SK-N-SH (cell line): Measurements from ENCODE around the gene GALM. TPM values are rescaled to one million over a fixed set of nuclear protein-coding genes. Genes with fewer than 3 reads are reported as not detected.
"Not testable (repeated sequence)": the region's sequence is repeated elsewhere in the genome, so short reads cannot be mapped to it uniquely, and the experiment has no call there.

Experiments
- CTCF ChIA-PET: fragments of 300-600, 350-600 bp; formaldehyde crosslinking; extraction: SDS; loops from one replicate; lab custom pipeline; 2021; lab: Yijun Ruan, JAX
- POLR2A ChIA-PET: fragments of 350-600 bp; sonication (Branson Sonifier 250); formaldehyde crosslinking; extraction: SDS; loops from one replicate; lab custom pipeline; 2020; ENCODE audit warnings: antibody characterized with exemption, inconsistent platforms; lab: Yijun Ruan, JAX
- DNase-seq: peaks from one replicate; pipeline ENCODE4 v3.0.0; 2012
- H2AFZ ChIP-seq: fragments of 200-600 bp; sonication (generic); 2 replicates; pipeline ENCODE4 v1.8.1; 2016; ENCODE audit warnings: antibody characterized with exemption, mild to moderate bottlenecking, low read depth
- H3F3A ChIP-seq: fragments of 200-600 bp; sonication (generic); replicated peaks from 2 replicates; pipeline ENCODE3; 2016; ENCODE audit warnings: antibody characterized with exemption, mild to moderate bottlenecking; ENCODE audit not compliant: insufficient read depth
- H3K27ac ChIP-seq, 2 experiments: fragments of 200-500 bp in 1 of 2; fragments of 200-600 bp in 1 of 2; sonication (Bioruptor generic) in 1 of 2; sonication (generic), shearing (Covaris generic) in 1 of 2; 2 replicates each; pipeline versions ENCODE4 v1.5.1 to v1.6.1; 2014 to 2016; ENCODE audit warnings: low read depth in 2 of 2, inconsistent platforms in 1 of 2, low read length in 1 of 2, mild to moderate bottlenecking in 1 of 2, mixed read lengths in 1 of 2
- H3K27me3 ChIP-seq: fragments of 200-600 bp; sonication (generic), shearing (Covaris generic); 2 replicates; pipeline ENCODE4 v1.6.1; 2016; ENCODE audit warnings: mixed run types; ENCODE audit not compliant: insufficient read depth
- H3K36me3 ChIP-seq, 2 experiments: fragments of 200-500 bp in 1 of 2; fragments of 200-600 bp in 1 of 2; sonication (Bioruptor generic) in 1 of 2; sonication (generic) in 1 of 2; replicated peaks in 1 of 2; 2 replicates each; pipeline versions ENCODE3 to v1.5.1; 2014 to 2016; ENCODE audit warnings: low read length in 1 of 2, mild to moderate bottlenecking in 1 of 2; ENCODE audit not compliant: insufficient read depth in 2 of 2, control insufficient read depth in 1 of 2
- H3K4me1 ChIP-seq, 2 experiments: fragments of 200-500 bp in 1 of 2; fragments of 200-600 bp in 1 of 2; sonication (Bioruptor generic) in 1 of 2; sonication (generic), shearing (Covaris generic) in 1 of 2; 2 replicates each; pipeline versions ENCODE4 v1.5.1 to v1.6.1; 2014 to 2016; ENCODE audit warnings: low read depth in 1 of 2, low read length in 1 of 2, mixed run types in 1 of 2; ENCODE audit not compliant: insufficient read depth in 2 of 2, control insufficient read depth in 1 of 2
- H3K4me2 ChIP-seq: fragments of 200-600 bp; sonication (generic), shearing (Covaris generic); 2 replicates; pipeline ENCODE4 v1.6.1; 2017; ENCODE audit warnings: mixed run types
- H3K4me3 ChIP-seq, 2 experiments: fragments of 200-500 bp in 1 of 2; fragments of 200-600 bp in 1 of 2; sonication (Bioruptor generic) in 1 of 2; sonication (generic), shearing (Covaris generic) in 1 of 2; 2 replicates each; pipeline versions ENCODE4 v1.5.1 to v1.8.1; 2014 to 2016; ENCODE audit warnings: low read depth in 2 of 2, inconsistent platforms in 1 of 2, low read length in 1 of 2, mild to moderate bottlenecking in 1 of 2, mixed read lengths in 1 of 2, moderate library complexity in 1 of 2
- H3K79me2 ChIP-seq: fragments of 200-600 bp; sonication (generic); 2 replicates; pipeline ENCODE4 v1.8.1; 2017; ENCODE audit warnings: mild to moderate bottlenecking; ENCODE audit not compliant: insufficient read depth
- H3K9ac ChIP-seq: fragments of 200-600 bp; sonication (generic); 2 replicates; pipeline ENCODE4 v1.6.1; 2017; ENCODE audit warnings: mixed run types
- H3K9me2 ChIP-seq: fragments of 200-600 bp; sonication (generic); 2 replicates; pipeline ENCODE4 v1.6.1; 2017; ENCODE audit warnings: mixed run types
- H3K9me3 ChIP-seq: fragments of 200-600 bp; sonication (generic); 2 replicates; pipeline ENCODE4 v1.6.1; 2017; ENCODE audit warnings: mixed run types, mild to moderate bottlenecking, moderate library complexity
- H4K20me1 ChIP-seq: fragments of 200-600 bp; sonication (generic); 2 replicates; pipeline ENCODE4 v1.6.1; 2017; ENCODE audit warnings: mild to moderate bottlenecking, mixed run types; ENCODE audit not compliant: insufficient read depth
- CHD2 ChIP-seq: fragments of 150-350 bp; IDR thresholded peaks from 2 replicates; pipeline ENCODE4 v1.6.1; 2018; ENCODE audit warnings: low read length; ENCODE audit not compliant: partially characterized antibody
- ELF1 ChIP-seq: IDR thresholded peaks from 2 replicates; pipeline ENCODE4 v1.4.0; 2012
- EP300 ChIP-seq, 2 experiments: IDR thresholded peaks; 2 replicates each; pipeline versions ENCODE4 v1.4.0 to v1.6.1; 2012; ENCODE audit warnings: borderline replicate concordance in 1 of 2, low read depth in 1 of 2, low read length in 1 of 2
- FOSL2 ChIP-seq: IDR thresholded peaks from 2 replicates; pipeline ENCODE4 v1.4.0; 2012; ENCODE audit warnings: low read depth, mild to moderate bottlenecking, moderate library complexity, borderline replicate concordance
- FOXJ3 ChIP-seq: sonication (generic); formaldehyde crosslinking; IDR thresholded peaks from 2 replicates; pipeline ENCODE4 v1.5.1; 2020; ENCODE audit warnings: mild to moderate bottlenecking, missing genetic modification reagents
- GABPA ChIP-seq: IDR thresholded peaks from 2 replicates; pipeline ENCODE4 v1.4.0; 2012; ENCODE audit warnings: low read depth, mild to moderate bottlenecking
- GATA2 ChIP-seq: sonication (generic); formaldehyde crosslinking; IDR thresholded peaks from 2 replicates; pipeline ENCODE4 v1.5.0; 2020; ENCODE audit warnings: mild to moderate bottlenecking, missing genetic modification reagents
- MAX ChIP-seq: IDR thresholded peaks from 2 replicates; pipeline ENCODE4 v1.4.0; 2012; ENCODE audit warnings: low read depth
- MEF2A ChIP-seq: IDR thresholded peaks from 2 replicates; pipeline ENCODE4 v1.4.0; 2012; ENCODE audit warnings: low read depth, borderline replicate concordance
- NFIC ChIP-seq: IDR thresholded peaks from 2 replicates; pipeline ENCODE4 v1.4.0; 2012; ENCODE audit warnings: borderline replicate concordance
- NRF1 ChIP-seq: IDR thresholded peaks from 2 replicates; pipeline ENCODE4 v1.6.1; 2012; ENCODE audit warnings: low read depth, mild to moderate bottlenecking, low read length
- POLR2AphosphoS5 ChIP-seq: IDR thresholded peaks from 2 replicates; pipeline ENCODE4 v1.6.1; 2012; ENCODE audit warnings: low read depth, low read length
- RXRA ChIP-seq: IDR thresholded peaks from 2 replicates; pipeline ENCODE4 v1.4.0; 2012; ENCODE audit warnings: low read depth, mild to moderate bottlenecking, borderline replicate concordance
- SIN3A ChIP-seq: IDR thresholded peaks from 2 replicates; pipeline ENCODE4 v1.6.1; 2012; ENCODE audit warnings: low read depth, mild to moderate bottlenecking, low read length, moderate library complexity, borderline replicate concordance
- SMC3 ChIP-seq: IDR thresholded peaks from 2 replicates; pipeline ENCODE4 v1.6.1; 2012; ENCODE audit warnings: low read depth, low read length, improper control_type of control experiment
- TAF1 ChIP-seq: IDR thresholded peaks from 2 replicates; pipeline ENCODE4 v1.6.1; 2012; ENCODE audit warnings: low read depth, mild to moderate bottlenecking, low read length, moderate library complexity, borderline replicate concordance
- TEAD4 ChIP-seq: IDR thresholded peaks from 2 replicates; pipeline ENCODE4 v1.4.0; 2012; ENCODE audit warnings: mild to moderate bottlenecking, borderline replicate concordance; ENCODE audit not compliant: insufficient read depth
- YY1 ChIP-seq: IDR thresholded peaks from 2 replicates; pipeline ENCODE4 v1.4.0; 2012; ENCODE audit warnings: low read depth, mild to moderate bottlenecking
- ZBTB33 ChIP-seq: IDR thresholded peaks from 2 replicates; pipeline ENCODE4 v1.4.0; 2012; ENCODE audit warnings: low read depth, borderline replicate concordance
- WGBS: methylation state at CpG from one replicate; pipeline ENCODE4 v1.1.6; 2017; ENCODE audit warnings: low lambda C conversion rate; 5-methylcytosine and 5-hydroxymethylcytosine counted together
- polyA plus RNA-seq, 3 experiments: library from polyadenylated mRNA; depleted of rRNA; stranded (reverse); fragments of >200 nt; gene quantifications; 2 replicates each; pipeline ENCODE4 v1.2.3, GENCODE V29; 2012
- TF ChIP-seq, protein P1 (sequence below): fragments of 150-350 bp; IDR thresholded peaks from 2 replicates; pipeline ENCODE4 v1.6.1; 2016; ENCODE audit warnings: mild to moderate bottlenecking, low read depth, low read length

The GALM gene
- polyA plus RNA-seq, 1 of the 3 experiments (the other 2 are of a cell fraction) = 17.9 TPM

GRCh38 chr2:38713338-38713737 is 47.4 kb downstream of the GALM start:
- Histone ChIP-seq H3K9ac (no peak overlapping the region), H3F3A (no peaks in the 10 kb centered on the region), H3K4me1 (no peaks in the 10 kb centered on the region), H3K9me2 (no peaks in the 10 kb centered on the region), H3K36me3 (no peaks in the 10 kb centered on the region), H3K4me3 (no peak overlapping the region; a peak in 1 of 4 replicates), H4K20me1 (no peaks in the 10 kb centered on the region), H3K27ac (no peak overlapping the region), H3K79me2 (no peaks in the 10 kb centered on the region), H2AFZ (no peak overlapping the region), H3K27me3 (no peaks in the 10 kb centered on the region), H3K9me3 (no peaks in the 10 kb centered on the region), H3K4me2 (no peak overlapping the region)
- 70% methylated on average over 3 of the region's 3 CpGs for WGBS
- POLR2A ChIA-PET = interaction anchor here (1.1 kb wide), 1 partner anchor 38 kb away, joined by 4 read pairs; the partner anchor contains the start of gene SRSF7
- TF ChIP-seq GATA2 (no peak), SMC3 (no peak), YY1 (no peak), GABPA (no peak), MAX (no peak), ELF1 (no peak), NRF1 (no peak), MEF2A (no peak), FOXJ3 (no peak), SIN3A (no peak)
- DNase-seq = no peak
- CTCF ChIA-PET = interaction anchor here (0.9 to 1.4 kb wide), 4 partner anchors 13 to 398 kb away, joined by 3 to 6 read pairs (median 4); no protein-coding TSS in a partner anchor

DNA sequence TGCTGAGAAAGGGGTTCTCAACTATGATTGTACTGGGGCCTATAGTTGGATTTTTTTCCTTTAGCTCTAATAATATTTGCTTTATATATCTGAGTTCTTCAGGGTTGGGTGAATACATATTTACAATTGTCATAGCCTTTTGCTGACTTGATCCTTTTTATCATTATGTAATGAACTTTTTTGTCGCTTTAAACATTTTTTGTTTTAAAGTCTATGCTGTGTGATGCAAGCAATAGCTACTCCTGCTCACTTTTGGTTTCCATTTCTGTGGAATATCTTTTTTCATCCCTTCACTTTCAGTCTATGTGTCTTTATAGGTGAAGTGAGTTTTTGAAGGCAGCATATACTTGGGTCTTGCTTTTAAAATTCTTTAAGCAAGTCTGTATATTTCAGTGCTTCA is 49.0 kb downstream of the GALM start:
- H3K79me2 ChIP-seq, H3K27ac ChIP-seq, H3F3A ChIP-seq, H3K4me2 ChIP-seq, H3K9me3 ChIP-seq, H4K20me1 ChIP-seq, H3K9ac ChIP-seq, CTCF ChIA-PET, H3K36me3 ChIP-seq, H3K9me2 ChIP-seq, H3K4me1 ChIP-seq, H3K4me3 ChIP-seq, H3K27me3 ChIP-seq, H2AFZ ChIP-seq, DNase-seq: not testable (repeated sequence)
- POLR2A ChIA-PET = interaction anchor here (0.6 kb wide), 1 partner anchor 721 kb away, joined by 3 read pairs; no protein-coding TSS in a partner anchor
- whole genome bisulfite sequencing = 100% methylated on average over 1 of the region's 1 CpG

GRCh38 chr2:38716185-38716584 is 50.3 kb downstream of the GALM start:
- no peak for DNase-seq
- no peak overlapping the region for H3K4me3 ChIP-seq
- H3K9ac ChIP-seq = no peak overlapping the region
- no peaks in the 10 kb centered on the region for H3K36me3 ChIP-seq
- ChIA-PET POLR2A (interaction anchor here (1.2 kb wide), 1 partner anchor 35 kb away, joined by 5 read pairs; the partner anchor contains the start of gene SRSF7), CTCF (interaction anchor here (1.1 to 2.5 kb wide), 4 partner anchors 9 to 134 kb away, joined by 3 to 9 read pairs (median 5); no protein-coding TSS in a partner anchor)
- WGBS = 86% methylated on average over 6 of the region's 6 CpGs
- H3K9me3 ChIP-seq = no peaks in the 10 kb centered on the region
- H4K20me1 ChIP-seq = no peaks in the 10 kb centered on the region
- H3K9me2 ChIP-seq = no peaks in the 10 kb centered on the region
- H2AFZ ChIP-seq = no peak overlapping the region
- no peaks in the 10 kb centered on the region for H3K4me1 ChIP-seq
- peaks cover 3% of the 10 kb centered on the region for H3F3A ChIP-seq
- no peak overlapping the region for H3K4me2 ChIP-seq
- no peak overlapping the region for H3K27ac ChIP-seq
- H3K79me2 ChIP-seq = no peaks in the 10 kb centered on the region
- no peaks in the 10 kb centered on the region for H3K27me3 ChIP-seq
- TF ChIP-seq NFIC = no peak
- no peak for TF ChIP-seq MEF2A
- no peak for TF ChIP-seq FOSL2
- no peak for TF ChIP-seq SIN3A
- TF ChIP-seq YY1 = no peak
- TF ChIP-seq GATA2 = no peak
- no peak for TF ChIP-seq ELF1
- TF ChIP-seq ZBTB33 = no peak
- TF ChIP-seq TAF1 = no peak
- TF ChIP-seq SMC3 = no peak
- no peak for TF ChIP-seq POLR2AphosphoS5
- TF ChIP-seq NRF1 = no peak
- no peak for TF ChIP-seq TEAD4
- no peak for TF ChIP-seq RXRA
- TF ChIP-seq, protein P1, sequence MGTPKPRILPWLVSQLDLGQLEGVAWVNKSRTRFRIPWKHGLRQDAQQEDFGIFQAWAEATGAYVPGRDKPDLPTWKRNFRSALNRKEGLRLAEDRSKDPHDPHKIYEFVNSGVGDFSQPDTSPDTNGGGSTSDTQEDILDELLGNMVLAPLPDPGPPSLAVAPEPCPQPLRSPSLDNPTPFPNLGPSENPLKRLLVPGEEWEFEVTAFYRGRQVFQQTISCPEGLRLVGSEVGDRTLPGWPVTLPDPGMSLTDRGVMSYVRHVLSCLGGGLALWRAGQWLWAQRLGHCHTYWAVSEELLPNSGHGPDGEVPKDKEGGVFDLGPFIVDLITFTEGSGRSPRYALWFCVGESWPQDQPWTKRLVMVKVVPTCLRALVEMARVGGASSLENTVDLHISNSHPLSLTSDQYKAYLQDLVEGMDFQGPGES = no peak
- no peak for TF ChIP-seq CHD2
- TF ChIP-seq EP300 (IDR thresholded peaks at IDR 0.05; ENCODE audit: borderline replicate concordance in 1 of 2, low read depth in 1 of 2, low read length in 1 of 2) = no peak
